Measurements from ENCODE around the gene CIB1. TPM values are rescaled to one million over a fixed set of nuclear protein-coding genes. Genes with fewer than 3 reads are reported as not detected.
"Not testable (repeated sequence)": the region's sequence is repeated elsewhere in the genome, so short reads cannot be mapped to it uniquely, and the experiment has no call there.

Gene CIB1
- total RNA-seq, 1 donor from 2014 or later = 17.6 TPM

- Mint-ChIP-seq H3K27me3 (ENCODE audit: low read depth) (no peaks in the 10 kb centered on the region), H3K36me3 (no peaks in the 10 kb centered on the region), H3K27ac (no peak overlapping the region), H3K4me1 (peaks cover 18% of the 10 kb centered on the region), H3K9me3 (no peaks in the 10 kb centered on the region), H3K4me3 (no peak overlapping the region)
- TF ChIP-seq CTCF (IDR thresholded peaks at IDR 0.05; ENCODE audit: unreplicated experiment) = no peak
- no peak for DNase-seq (ENCODE audit: low spot score in 2 of 2, unreplicated experiment in 2 of 2)
Observed at GRCh38 chr15:90261811-90262210, 28.1 kb upstream of the CIB1 start.

- not testable (repeated sequence) for H3K4me3 Mint-ChIP-seq; H3K36me3 Mint-ChIP-seq; H3K27me3 Mint-ChIP-seq (ENCODE audit: low read depth); H3K27ac Mint-ChIP-seq; H3K9me3 Mint-ChIP-seq; H3K4me1 Mint-ChIP-seq; DNase-seq (ENCODE audit: low spot score in 2 of 2, unreplicated experiment in 2 of 2)
Observed at GRCh38 chr15:90260731-90261130, 27.0 kb upstream of the CIB1 start.

- Mint-ChIP-seq H3K9me3 (no peaks in the 10 kb centered on the region), H3K27ac (no peak overlapping the region), H3K4me1 (peaks cover 3% of the 10 kb centered on the region), H3K27me3 (ENCODE audit: low read depth) (peaks cover 5% of the 10 kb centered on the region), H3K4me3 (no peak overlapping the region), H3K36me3 (no peaks in the 10 kb centered on the region)
- DNase-seq (ENCODE audit: low spot score in 2 of 2, unreplicated experiment in 2 of 2) = no peak
- no peak for TF ChIP-seq CTCF (IDR thresholded peaks at IDR 0.05; ENCODE audit: unreplicated experiment)
Observed at GRCh38 chr15:90259524-90259923, 25.8 kb upstream of the CIB1 start.

GRCh38 chr15:90257776-90258175 lies 24.0 kb upstream of the CIB1 start:
- no peaks in the 10 kb centered on the region for H3K4me1 Mint-ChIP-seq
- no peaks in the 10 kb centered on the region for H3K36me3 Mint-ChIP-seq
- no peak overlapping the region for H3K27ac Mint-ChIP-seq
- no peak for TF ChIP-seq CTCF (IDR thresholded peaks at IDR 0.05; ENCODE audit: unreplicated experiment)
- peaks cover 5% of the 10 kb centered on the region for H3K27me3 Mint-ChIP-seq (ENCODE audit: low read depth)
- H3K4me3 Mint-ChIP-seq = no peak overlapping the region
- DNase-seq (ENCODE audit: low spot score in 2 of 2, unreplicated experiment in 2 of 2) = no peak
- no peaks in the 10 kb centered on the region for H3K9me3 Mint-ChIP-seq

GRCh38 chr15:90249203-90249863 lies 15.6 kb upstream of the CIB1 start, which contains the start of gene TTLL13:
TSS of gene TTLL13 (plus strand) at chr15:90249556. CDS start at chr15:90250631, 1,075 bp downstream.
- Mint-ChIP-seq H3K36me3 (no peaks in the 10 kb centered on the region), H3K4me3 (peak within 1 kb of the TSS; percentile 75), H3K27ac (no peak within 1 kb of the TSS), H3K4me1 (peaks cover 6% of the 10 kb centered on the region), H3K9me3 (no peaks in the 10 kb centered on the region), H3K27me3 (ENCODE audit: low read depth) (peaks cover 2% of the 10 kb centered on the region)
- no peak for TF ChIP-seq CTCF (IDR thresholded peaks at IDR 0.05; ENCODE audit: unreplicated experiment)
- peak; percentile 95 to 98 for DNase-seq (ENCODE audit: low spot score in 2 of 2, unreplicated experiment in 2 of 2)

- no peak for TF ChIP-seq CTCF (IDR thresholded peaks at IDR 0.05; ENCODE audit: unreplicated experiment)
- Mint-ChIP-seq H3K27me3 (ENCODE audit: low read depth) (peaks cover 2% of the 10 kb centered on the region), H3K36me3 (no peaks in the 10 kb centered on the region), H3K27ac (no peak overlapping the region), H3K9me3 (no peaks in the 10 kb centered on the region), H3K4me1 (peaks cover 6% of the 10 kb centered on the region), H3K4me3 (peak overlapping the region; percentile 75)
- no peak for DNase-seq (ENCODE audit: low spot score in 2 of 2, unreplicated experiment in 2 of 2)
Observed at GRCh38 chr15:90248789-90249202, 15.1 kb upstream of the CIB1 start.

Measured in mesothelial cell of epicardium (in vitro differentiated cells).